GM19193 (cell line): ENCODE results near the gene PCED1B.

ENCODE experiments used
- POLR2A ChIP-seq: IDR thresholded peaks from 4 replicates; pipeline ENCODE4 v1.6.1; 2011; ENCODE audit not compliant: insufficient read depth, insufficient read length; ENCODE audit errors: extremely low read depth

The PCED1B gene

DNA sequence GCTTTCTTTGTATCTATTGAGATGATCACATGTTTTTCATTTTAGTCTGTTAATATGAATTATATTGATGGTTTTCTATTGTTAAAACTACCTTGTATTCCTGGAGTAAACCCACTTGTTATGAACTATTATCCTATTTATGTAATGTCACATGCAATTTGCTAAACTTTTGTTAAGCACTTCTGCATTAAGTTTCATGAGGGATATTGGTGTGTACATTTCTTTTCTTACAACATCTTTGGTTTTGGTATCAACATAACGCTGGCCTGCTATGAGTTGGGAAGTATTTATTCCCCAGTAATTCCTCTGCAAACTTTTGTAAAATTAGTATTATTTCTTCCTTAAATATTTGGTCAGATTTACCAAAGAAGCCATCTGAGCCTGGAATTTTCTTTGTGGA, 46.8 kb downstream of the PCED1B start:
- no peak for TF ChIP-seq POLR2A

- TF ChIP-seq POLR2A = no peak
These were observed 51.6 kb downstream of the PCED1B start for GRCh38 chr12:47131011-47131410.

- no peak for TF ChIP-seq POLR2A
These were observed 54.6 kb downstream of the PCED1B start for GRCh38 chr12:47134005-47134404.

GRCh38 chr12:47135578-47135977, 56.2 kb downstream of the PCED1B start:
- no peak for TF ChIP-seq POLR2A

DNA sequence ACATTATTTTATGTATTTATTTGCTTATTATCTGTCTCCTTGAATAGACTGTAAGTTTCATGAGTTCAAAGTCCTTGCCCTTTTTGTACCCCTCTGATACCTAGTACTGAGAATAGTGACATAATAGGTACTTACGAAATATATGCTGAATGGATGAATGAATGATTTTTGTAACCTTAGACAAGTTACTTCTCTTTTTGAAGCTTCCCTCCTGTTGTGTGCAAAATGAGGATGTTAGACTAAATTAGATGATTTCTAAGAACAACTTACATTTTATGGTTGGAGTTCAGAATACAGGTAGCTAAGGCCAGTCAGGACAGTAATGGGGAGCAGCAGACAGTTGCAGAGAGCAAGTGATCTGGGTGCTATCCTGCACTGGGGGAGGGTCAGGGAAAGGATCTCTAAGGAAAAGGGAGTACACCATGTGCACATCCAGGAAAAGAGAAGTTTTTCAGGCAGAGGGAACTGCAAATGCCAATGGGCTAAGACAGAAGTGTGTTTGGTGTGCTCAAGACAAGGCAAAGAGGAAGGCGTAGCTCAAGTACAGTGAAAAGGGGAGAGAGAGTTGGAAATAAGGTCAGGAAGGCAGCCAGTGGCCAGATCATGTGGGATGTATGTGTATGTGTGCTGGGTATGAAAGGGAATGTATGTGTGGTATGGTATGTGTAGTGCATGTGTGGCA, 59.7 kb downstream of the PCED1B start:
- no peak for TF ChIP-seq POLR2A

DNA sequence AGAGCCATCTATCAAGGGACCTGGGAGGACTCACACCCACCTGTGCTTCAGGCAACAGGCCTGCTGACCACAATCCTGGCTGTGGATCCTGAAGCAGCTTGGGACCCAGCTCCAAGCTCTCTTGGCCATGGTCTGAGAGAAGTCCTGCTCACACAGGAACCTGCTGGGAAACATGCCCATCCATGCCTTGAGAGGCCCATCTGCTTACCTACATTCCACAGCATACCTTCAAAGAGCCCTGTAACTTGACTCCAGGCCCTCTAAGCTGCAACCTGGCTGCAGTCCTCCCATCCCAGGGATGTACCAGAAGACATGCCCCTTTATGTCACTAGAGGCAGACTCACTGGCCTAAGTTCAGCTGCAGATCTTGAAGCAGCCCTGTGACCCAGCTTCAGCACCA, 62.0 kb downstream of the PCED1B start:
- no peak for TF ChIP-seq POLR2A

DNA sequence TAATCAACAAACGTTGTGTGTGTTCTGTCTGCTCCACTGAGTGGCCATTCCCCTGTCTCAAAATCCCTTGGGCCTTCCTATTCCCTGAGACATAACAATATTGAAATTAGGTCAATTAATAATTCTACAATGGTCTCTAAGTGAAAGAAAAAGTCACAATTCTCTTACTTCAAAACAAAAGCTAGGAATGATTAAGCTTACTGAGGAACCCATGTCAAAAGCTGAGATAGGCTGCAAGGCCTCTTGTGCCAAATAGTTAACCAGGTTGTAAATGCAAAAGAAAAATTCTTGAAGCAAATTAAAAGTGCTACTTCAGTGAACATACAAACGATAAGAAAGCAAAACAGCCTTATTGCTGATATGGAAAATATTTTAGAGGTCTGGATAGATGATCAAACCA, 65.3 kb downstream of the PCED1B start:
- no peak for TF ChIP-seq POLR2A

- TF ChIP-seq POLR2A = no peak
These were observed 65.8 kb downstream of the PCED1B start for GRCh38 chr12:47145188-47145587.

GRCh38 chr12:47147739-47148138, 68.3 kb downstream of the PCED1B start:
- TF ChIP-seq POLR2A = no peak

- no peak for TF ChIP-seq POLR2A
These were observed 69.7 kb downstream of the PCED1B start for GRCh38 chr12:47149146-47149545.

DNA sequence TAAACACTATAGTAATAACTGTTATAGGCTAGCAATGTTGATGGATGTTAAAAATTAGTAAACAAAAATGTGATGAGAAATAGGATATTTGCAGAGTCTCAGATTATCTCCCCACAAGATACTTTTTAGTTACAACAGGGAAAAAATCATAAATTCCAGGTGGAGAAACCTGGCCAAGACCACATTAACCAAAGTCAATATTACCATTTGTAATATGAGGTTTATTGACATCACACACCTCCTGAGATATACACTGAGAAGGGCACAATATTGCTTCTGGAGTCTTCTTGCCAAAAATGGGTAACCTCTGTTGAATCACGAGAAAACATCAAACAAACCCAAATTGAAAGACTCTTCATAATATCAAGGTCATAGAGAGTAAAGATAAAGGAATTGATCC, 72.7 kb downstream of the PCED1B start:
- no peak for TF ChIP-seq POLR2A

GRCh38 chr12:47155457-47156166, 76.2 kb downstream of the PCED1B start:
- no peak for TF ChIP-seq POLR2A

- TF ChIP-seq POLR2A = no peak
These were observed 76.8 kb downstream of the PCED1B start for GRCh38 chr12:47156167-47156736.

GRCh38 chr12:47158792-47159191, 79.4 kb downstream of the PCED1B start:
- no peak for TF ChIP-seq POLR2A

DNA sequence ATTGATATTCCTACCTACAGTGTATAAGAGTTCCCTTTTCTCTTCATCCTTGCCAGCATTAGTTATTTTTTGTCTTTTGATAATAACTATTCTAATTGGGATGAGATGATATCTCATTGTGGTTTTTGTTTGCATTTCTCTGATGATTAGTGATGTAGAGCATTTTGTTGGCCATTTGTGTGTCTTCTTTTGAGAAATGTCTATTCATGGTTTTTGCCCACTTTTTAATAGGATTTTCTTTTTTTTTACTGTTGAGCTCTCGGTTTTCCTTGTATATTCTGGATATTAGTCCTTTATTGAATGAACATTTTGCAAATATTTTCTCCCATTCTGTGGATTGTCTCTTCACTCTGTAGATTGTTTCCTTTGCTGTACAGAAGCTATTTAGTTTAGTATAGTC, 79.9 kb downstream of the PCED1B start:
- no peak for TF ChIP-seq POLR2A
